SU-DHL-6 (cell line): ENCODE results near the gene KRTAP5-3.

Source experiments
- EZH2phosphoT487 ChIP-seq: fragments of 200-600 bp; sonication (generic), shearing (Covaris generic); conservative IDR thresholded peaks from 2 replicates; pipeline ENCODE4 v1.6.1; 2018; ENCODE audit warnings: mild to moderate bottlenecking, antibody characterized with exemption, low read length, moderate library complexity, mixed read lengths
- TF ChIP-seq, protein P1 (sequence below): fragments of 200-600 bp; sonication (generic); IDR thresholded peaks from one replicate; pipeline ENCODE4 v1.5.1; 2017; ENCODE audit warnings: antibody characterized with exemption, mild to moderate bottlenecking, low read length, moderate library complexity; ENCODE audit not compliant: insufficient read depth, poor library complexity, severe bottlenecking

DNA sequence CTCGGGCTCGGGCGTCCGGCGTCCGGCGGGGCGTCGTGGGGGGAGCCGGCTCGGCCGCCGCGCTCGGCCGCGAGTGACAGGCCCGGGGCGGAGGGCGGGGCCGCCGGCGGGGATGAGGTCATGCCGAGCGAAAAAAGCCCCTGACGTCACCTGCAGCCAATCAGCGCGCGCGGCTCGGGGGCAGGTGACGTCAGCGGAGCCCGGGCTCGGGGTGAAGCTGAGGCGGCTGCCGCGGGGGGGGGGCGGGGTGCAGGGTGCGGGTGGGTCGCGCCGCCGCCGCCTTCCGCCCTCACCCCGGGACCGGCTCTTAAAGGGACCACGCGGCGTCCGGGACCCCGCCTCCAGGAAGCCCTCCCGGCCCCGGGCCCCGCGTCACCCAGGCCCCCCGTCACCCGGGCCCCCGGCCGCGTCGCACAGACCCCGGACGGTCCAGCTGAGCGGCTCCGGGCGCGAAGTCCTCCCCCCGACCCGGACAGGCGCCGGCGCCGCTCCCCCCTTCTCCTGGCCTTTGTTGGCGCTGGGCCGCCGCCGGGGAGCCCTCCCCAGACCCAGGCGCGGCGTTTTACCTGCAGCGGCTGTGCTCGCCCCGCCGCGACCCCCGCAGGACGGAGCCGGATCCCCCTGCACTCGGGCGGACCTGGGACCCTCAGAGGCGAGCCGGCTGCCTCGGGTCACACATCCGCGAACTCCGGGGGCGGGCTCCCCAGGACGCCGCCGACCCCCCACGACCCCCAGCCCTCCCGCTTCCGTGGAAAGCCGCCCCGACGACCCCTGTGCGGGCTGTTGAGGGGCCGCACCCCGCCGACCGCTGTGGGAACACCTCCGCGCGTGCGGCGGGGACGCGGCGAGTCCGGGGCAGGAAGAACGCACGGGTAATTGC, 35.8 kb downstream of the KRTAP5-3 start, which contains the start of gene DUSP8:
- TF ChIP-seq, protein P1, sequence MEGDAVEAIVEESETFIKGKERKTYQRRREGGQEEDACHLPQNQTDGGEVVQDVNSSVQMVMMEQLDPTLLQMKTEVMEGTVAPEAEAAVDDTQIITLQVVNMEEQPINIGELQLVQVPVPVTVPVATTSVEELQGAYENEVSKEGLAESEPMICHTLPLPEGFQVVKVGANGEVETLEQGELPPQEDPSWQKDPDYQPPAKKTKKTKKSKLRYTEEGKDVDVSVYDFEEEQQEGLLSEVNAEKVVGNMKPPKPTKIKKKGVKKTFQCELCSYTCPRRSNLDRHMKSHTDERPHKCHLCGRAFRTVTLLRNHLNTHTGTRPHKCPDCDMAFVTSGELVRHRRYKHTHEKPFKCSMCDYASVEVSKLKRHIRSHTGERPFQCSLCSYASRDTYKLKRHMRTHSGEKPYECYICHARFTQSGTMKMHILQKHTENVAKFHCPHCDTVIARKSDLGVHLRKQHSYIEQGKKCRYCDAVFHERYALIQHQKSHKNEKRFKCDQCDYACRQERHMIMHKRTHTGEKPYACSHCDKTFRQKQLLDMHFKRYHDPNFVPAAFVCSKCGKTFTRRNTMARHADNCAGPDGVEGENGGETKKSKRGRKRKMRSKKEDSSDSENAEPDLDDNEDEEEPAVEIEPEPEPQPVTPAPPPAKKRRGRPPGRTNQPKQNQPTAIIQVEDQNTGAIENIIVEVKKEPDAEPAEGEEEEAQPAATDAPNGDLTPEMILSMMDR, result no peak
- TF ChIP-seq EZH2phosphoT487, result no peak
